Measurements from ENCODE around the gene HABP4. TPM values are rescaled to one million over a fixed set of nuclear protein-coding genes. Genes with fewer than 3 reads are reported as not detected.
A peak's percentile ranks its signal among the peaks of the same experiment; 100 is the strongest.

HABP4 gene
- polyA plus RNA-seq, 10 donors = 9.1 to 15.1 (median 11.4) TPM

GRCh38 chr9:96429732-96430131 is 20.2 kb upstream of the HABP4 start:
- no peak for DNase-seq

DNA sequence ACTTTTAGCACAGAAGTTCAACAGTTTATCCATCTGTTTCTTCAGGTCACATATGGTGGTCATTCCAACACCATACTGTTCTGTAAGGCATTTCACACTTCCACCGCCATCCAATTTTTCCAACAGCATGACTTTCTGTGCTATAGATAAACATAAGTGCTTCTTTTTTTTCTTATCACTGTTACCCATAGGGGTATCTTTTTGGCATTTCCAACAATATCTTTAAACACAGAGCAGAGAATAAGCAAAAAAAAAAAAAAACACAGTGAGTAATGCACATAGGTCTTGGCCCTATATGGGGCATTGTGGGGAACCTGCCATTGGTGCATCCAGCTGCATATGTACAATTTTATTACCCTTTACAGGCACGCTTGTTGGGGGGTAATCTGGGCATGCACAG is 19.6 kb upstream of the HABP4 start:
- DNase-seq = no peak

DNA sequence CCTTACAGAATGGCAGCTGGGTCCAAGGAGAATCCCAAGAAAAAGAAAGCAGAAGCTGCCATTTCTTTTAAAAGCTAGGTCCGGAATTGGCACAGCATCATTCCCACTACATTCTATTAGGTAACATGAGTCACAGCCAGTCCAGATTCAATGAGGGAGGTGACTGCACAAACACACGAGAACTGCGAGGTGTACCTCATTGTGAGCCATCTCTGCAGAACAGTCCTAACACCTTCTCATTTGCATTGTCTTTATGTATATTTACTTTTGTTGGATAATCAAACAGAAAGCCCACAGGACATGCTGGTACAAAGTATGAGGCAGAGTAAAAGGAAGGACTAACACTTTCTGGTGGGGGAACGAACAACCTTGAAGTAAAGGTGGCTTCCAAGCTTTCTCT is 14.6 kb upstream of the HABP4 start:
- DNase-seq = no peak

DNA sequence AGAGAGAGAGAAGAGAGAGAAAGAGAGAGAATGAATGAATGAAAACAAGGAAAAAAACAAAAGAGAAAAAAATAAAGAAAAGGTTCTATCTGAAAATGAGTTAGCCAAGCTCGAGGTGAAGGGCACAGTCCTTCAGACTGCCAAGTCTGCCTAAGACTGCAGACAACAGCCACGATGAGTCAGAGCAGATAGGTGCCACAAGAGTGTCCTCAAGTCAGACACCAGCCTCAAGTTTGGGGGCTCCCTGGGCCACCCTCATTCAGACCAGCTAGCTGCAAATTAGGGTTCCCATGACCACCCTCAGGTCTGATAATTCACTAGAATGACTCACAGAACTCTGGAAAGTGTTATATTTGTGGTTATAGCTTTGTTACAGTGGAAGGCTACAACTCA is 13.9 kb upstream of the HABP4 start:
- DNase-seq = no peak

DNA sequence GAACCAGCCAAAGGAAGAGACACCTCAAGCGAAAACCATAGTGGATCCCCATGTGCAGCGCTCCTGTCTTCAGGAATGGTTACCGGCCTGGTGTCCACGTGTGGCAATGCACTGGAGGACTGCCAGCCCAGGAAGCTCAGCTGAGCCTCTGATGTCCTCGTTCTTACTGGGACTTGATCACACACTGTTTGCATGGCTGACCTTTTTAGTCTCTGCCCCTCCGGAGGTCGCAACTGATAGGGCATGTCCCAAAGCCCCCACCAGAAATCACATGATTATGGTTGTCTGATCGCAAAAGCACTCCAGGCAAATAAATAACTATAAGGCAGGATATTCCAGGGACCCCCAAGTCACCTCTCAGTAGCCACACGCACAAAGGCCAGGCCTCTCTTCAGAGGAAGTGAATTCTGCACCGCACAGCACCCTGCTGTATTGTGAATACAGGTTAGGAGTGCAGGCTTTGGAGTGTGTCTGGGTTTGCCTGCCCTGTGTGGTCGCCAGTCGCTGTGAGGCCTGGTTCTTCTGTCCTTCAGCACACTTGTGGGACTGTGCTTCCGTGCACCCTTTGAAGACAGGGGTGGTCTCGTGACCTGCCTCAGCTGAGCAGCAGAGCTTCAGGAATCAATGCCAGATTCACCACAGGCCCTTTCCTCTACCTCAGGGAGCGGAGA is 13.4 kb upstream of the HABP4 start:
- no peak for DNase-seq

- DNase-seq = no peak
Observed at GRCh38 chr9:96437454-96437853, 12.5 kb upstream of the HABP4 start.

DNA sequence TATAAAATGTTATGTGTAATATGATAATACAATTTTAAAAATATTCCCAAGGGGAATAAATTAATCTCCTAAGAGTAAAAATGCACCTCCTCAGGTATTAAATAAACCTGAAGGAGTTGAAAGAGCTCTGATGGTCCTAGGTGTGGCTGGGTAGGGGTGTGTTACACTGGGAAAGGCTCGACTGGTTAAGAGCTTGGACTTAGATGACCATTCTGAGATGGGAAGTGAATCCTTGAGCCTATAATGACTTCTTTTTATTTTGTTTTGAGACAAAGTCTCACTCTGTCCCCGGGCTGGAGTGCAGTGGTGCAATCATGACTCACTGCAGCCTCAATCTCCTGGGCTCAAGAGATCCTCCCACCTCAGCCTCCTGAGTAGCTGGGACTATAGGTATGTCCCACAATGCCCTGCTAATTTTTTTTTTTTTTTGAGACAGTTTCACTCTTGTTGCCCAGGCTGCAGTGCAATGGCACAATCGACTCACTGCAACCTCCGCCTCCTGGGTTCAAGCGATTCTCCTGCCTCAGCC is 9.2 kb upstream of the HABP4 start:
- no peak for DNase-seq

- no peak for DNase-seq
Observed at GRCh38 chr9:96441798-96442445, 8.0 kb upstream of the HABP4 start.

GRCh38 chr9:96442491-96442890 is 7.5 kb upstream of the HABP4 start:
- no peak for DNase-seq

DNA sequence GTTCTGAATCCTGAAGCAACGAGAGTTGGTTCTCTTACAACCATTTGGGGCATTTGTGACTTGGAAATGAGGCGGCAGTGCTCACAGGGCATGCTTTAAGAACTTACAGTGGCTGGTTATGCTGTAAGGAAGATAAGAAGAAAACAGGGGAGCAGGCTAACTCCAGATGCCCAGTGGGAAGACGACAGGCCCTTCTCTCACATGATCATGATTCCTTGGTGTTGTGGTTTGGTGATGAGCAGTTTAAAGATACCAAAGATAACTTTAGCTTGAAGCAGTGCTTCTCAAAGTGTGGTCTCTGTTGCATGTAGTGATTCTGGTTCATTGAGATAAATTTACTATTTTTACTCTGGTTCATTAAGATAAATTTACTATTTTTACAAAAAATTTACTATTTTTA is 2.6 kb upstream of the HABP4 start:
- DNase-seq = no peak

DNA sequence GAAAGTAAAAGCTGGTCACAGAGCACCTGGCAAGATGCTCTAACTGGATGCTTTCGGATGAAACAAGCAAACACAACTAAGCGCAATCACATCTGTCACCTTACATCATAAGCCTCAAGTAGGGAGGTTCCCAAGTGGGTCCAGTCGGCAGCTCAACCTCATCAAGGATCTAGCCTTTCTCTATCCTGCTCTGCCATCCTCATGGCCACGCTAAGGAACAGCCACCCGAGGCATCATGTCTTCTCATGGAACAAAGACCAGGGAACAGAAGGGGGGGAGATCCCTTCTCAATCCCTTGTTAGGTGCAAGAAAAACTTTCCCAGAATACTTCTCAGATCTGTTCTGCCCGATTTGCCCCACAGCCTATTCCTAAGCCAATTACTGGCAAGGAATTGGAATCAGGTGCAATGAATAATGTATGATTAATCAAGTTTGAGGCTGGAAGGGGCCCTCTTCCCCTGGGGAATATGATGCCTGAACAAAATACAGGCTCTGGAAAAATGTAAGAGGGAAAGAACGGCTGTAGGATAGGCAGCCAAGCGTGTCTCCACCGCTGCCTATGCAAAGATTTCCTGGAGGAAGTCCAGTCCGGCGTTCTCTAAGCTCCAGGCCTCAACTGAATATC is 1.3 kb upstream of the HABP4 start:
- DNase-seq = no peak

GRCh38 chr9:96449523-96449844 is 485 bp upstream of the HABP4 start:
- no peak for DNase-seq

GRCh38 chr9:96450613-96451528 is 902 bp downstream of the HABP4 start:
- DNase-seq = peak in 2 of 3 donors; percentile 24 to 54

GRCh38 chr9:96453625-96454024 is 3.7 kb downstream of the HABP4 start:
- peak in 2 of 3 donors; percentile 37 to 52 for DNase-seq

GRCh38 chr9:96457266-96457665 is 7.3 kb downstream of the HABP4 start:
- peak in 1 of 3 donors; percentile 15 for DNase-seq

GRCh38 chr9:96458226-96458625 is 8.3 kb downstream of the HABP4 start:
- DNase-seq = no peak

DNA sequence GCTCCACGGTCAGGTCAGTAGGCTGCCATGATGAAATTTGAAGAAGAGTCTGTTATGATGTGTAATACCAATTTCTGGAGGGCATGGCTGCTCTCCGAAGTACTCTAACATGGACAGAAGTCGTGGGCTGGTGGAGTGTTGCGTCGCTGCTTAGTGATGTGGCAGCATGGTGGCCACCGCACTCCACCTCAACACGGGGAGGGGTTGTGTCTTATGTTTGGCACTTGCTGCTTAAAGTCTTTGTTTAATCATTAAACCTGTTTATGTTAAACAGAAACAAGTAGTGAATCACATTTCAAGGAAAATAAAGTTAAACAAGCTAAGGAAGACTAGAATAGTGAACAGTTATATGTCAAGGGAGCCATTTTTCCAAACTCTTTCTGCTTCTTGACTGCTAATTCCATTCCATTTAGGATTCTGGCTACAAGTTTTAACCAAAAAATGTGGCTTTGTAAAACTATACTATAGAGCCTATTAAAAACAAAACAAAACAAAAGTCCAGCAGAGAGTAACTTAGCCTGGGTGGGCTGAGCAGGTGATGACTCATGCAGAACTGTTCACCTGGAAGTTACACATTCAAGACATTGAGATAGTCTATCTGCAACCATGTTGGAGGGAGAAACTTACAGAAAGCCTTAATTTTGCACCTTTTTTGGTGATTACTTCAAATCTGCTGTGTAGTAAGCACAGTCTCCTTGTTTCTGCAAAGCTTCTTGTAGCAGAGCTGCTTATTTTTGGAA is 9.5 kb downstream of the HABP4 start:
- DNase-seq = no peak

DNA sequence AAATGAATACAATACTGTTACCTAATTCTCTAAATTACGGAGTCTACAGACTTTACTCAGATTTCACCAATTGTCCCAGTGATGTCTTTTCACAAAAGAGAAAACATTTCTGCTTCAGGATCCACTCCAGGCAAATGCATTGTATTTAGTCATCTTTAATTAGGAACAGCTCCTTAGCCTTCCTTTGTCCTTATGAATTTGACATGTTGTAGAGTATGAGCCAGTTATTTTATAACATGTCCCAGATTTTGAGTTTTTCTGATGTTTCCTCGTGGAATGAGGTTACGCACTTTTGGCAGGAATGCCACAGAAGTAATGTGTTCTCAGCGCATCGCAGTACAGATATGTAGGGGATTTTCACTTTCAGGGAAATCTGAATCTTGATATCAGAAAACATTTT is 10.5 kb downstream of the HABP4 start:
- DNase-seq = peak in 2 of 3 donors; percentile 43 to 45

DNA sequence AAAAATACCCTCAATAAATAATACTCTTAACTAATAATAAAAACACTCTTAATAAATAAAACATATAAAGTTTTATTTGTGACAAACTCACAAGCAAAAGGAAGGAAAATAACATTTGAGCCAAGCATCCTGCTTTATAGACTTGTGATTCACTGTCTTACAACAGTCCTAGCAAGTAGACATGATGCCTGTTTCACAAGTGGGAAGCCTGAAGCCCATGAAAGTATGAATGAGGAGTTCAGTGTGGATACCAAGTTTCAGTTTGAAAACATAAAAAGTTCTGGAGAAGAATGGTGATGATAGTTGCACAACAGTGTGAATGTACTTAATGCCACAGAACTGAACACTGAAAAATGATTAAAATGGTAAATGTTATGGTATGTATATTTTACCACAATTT is 10.9 kb downstream of the HABP4 start:
- peak in 2 of 3 donors; percentile 7 to 23 for DNase-seq

- peak in 1 of 3 donors; percentile 15 for DNase-seq
Observed at GRCh38 chr9:96461336-96461735, 11.4 kb downstream of the HABP4 start.

GRCh38 chr9:96462541-96462940 is 12.6 kb downstream of the HABP4 start:
- no peak for DNase-seq

All from muscle of back (tissue), 11 donors.